BLaER1 treated with 17β-estradiol and CSF1 and Interleukin-3, amounts not matched to agents 10 nM and 100 nM (cell line): ENCODE results near the gene ZNF175.

Experiments used
- H3K27ac ChIP-seq, 11 experiments: shearing (Covaris generic); formaldehyde crosslinking; 2 replicates each; pipeline ENCODE4 v1.8.1; 2022
- H3K27me3 ChIP-seq, 11 experiments: shearing (Covaris generic); formaldehyde crosslinking; 2 replicates each; pipeline ENCODE4 v1.8.1; 2022
- H3K36me3 ChIP-seq, 11 experiments: shearing (Covaris generic); formaldehyde crosslinking; 2 replicates each; pipeline ENCODE4 v1.8.1; 2022
- H3K4me1 ChIP-seq, 10 experiments: shearing (Covaris generic); formaldehyde crosslinking; 2 replicates each; pipeline ENCODE4 v1.8.1; 2022
- H3K4me2 ChIP-seq, 11 experiments: shearing (Covaris generic); formaldehyde crosslinking; 2 replicates each; pipeline ENCODE4 v1.8.1; 2022
- H3K4me3 ChIP-seq, 10 experiments: shearing (Covaris generic); formaldehyde crosslinking; 2 replicates each; pipeline ENCODE4 v1.8.1; 2022
- H3K9ac ChIP-seq, 11 experiments: shearing (Covaris generic); formaldehyde crosslinking; 2 replicates each; pipeline ENCODE4 v1.8.1; 2022
- H3K9me3 ChIP-seq, 11 experiments: shearing (Covaris generic); formaldehyde crosslinking; replicated peaks in 1 of 11; 2 replicates each; pipeline ENCODE4 v1.8.1; 2022
- H4K20me1 ChIP-seq, 11 experiments: shearing (Covaris generic); formaldehyde crosslinking; 2 replicates each; pipeline ENCODE4 v1.8.1; 2022
- Cebpa-rat ChIP-seq, 11 experiments: shearing (Covaris generic); IDR thresholded peaks; 2 replicates each; pipeline ENCODE4 v1.8.1; 2022

Gene ZNF175

GRCh38 chr19:51589511-51589910, 18.4 kb downstream of the ZNF175 start:
- no peak overlapping the region for H3K9ac ChIP-seq
- no peak for TF ChIP-seq Cebpa-rat (IDR thresholded peaks at IDR 0.05)
- no peaks in the 10 kb centered on the region for H4K20me1 ChIP-seq

GRCh38 chr19:51590441-51590840, 19.4 kb downstream of the ZNF175 start:
- H3K9me3 ChIP-seq = peaks cover 31 to 41% (median 36%) of the 10 kb centered on the region in 11 experiments
- H3K9ac ChIP-seq = no peak overlapping the region
- H3K36me3 ChIP-seq = peaks cover 26 to 37% (median 31%) of the 10 kb centered on the region in 11 experiments
- no peaks in the 10 kb centered on the region for H3K27me3 ChIP-seq
- H3K4me1 ChIP-seq = peaks cover 13 to 26% (median 20%) of the 10 kb centered on the region in 10 experiments
- TF ChIP-seq Cebpa-rat (IDR thresholded peaks at IDR 0.05) = no peak
- H3K27ac ChIP-seq = no peak overlapping the region
- no peak overlapping the region for H3K4me3 ChIP-seq
- H3K4me2 ChIP-seq = no peak overlapping the region
- no peaks in the 10 kb centered on the region for H4K20me1 ChIP-seq

More at GRCh38 chr19:51589511-51589910, 18.4 kb downstream of the ZNF175 start:
- H3K4me2 ChIP-seq = no peak overlapping the region
- no peaks in the 10 kb centered on the region for H3K27me3 ChIP-seq
- no peak overlapping the region for H3K27ac ChIP-seq
- peaks cover 35 to 47% (median 39%) of the 10 kb centered on the region in 11 experiments for H3K36me3 ChIP-seq
- H3K9me3 ChIP-seq = peaks cover 38 to 50% (median 46%) of the 10 kb centered on the region in 11 experiments
- peaks cover 9 to 17% (median 13%) of the 10 kb centered on the region in 10 experiments for H3K4me1 ChIP-seq
- no peak overlapping the region for H3K4me3 ChIP-seq

GRCh38 chr19:51592521-51592920, 21.4 kb downstream of the ZNF175 start:
- Histone ChIP-seq H4K20me1 (no peaks in the 10 kb centered on the region), H3K4me2 (0 out of 22 replicates have a peak overlapping the region, but pooled peaks of 1 of the 11 experiments have one; percentile 98), H3K27ac (no peak overlapping the region), H3K4me3 (no peak overlapping the region), H3K27me3 (no peaks in the 10 kb centered on the region), H3K9ac (no peak overlapping the region), H3K4me1 (peaks cover 13 to 30% (median 23%) of the 10 kb centered on the region in 10 experiments), H3K9me3 (peaks cover 11 to 20% (median 16%) of the 10 kb centered on the region in 11 experiments), H3K36me3 (peaks cover 5 to 17% (median 11%) of the 10 kb centered on the region in 11 experiments)
- no peak for TF ChIP-seq Cebpa-rat (IDR thresholded peaks at IDR 0.05)

DNA sequence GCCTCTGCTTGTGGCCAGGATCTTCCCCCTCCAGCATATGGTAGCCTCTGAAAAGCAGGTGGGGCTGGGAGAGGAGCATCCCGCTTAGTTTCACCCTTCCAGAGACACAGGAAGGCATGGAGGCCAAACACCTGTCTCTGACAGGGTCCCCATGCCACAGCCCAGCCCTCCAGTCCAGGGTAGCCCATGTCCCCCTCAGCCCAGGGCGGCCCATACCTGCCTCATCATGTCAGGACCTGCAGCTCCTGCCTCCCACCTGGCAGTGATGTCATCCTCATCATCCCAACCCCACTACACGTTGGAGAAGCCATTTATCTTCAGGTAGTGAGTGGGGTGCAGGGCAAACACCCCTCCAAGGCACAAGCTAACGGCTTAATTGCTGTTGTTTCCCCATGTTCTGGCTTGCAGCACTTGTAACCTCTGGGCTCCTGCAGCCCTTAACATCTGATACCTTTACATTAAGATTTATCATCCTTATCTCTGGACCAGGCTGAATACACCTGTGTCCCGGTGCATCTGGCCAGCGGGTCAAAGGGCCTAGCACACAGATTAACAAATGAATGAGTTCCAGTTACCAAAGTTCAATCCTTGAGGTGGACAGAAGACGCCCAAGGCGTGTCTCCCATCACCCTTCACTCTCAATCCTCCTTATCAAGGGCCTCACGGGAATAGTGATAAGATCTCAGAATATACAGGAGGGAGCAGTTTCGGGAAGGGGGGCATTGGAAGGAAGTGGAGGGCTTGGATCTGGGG, 22.2 kb downstream of the ZNF175 start:
- Histone ChIP-seq H3K4me3 (peak overlapping the region; percentile 58 to 75 (median 67)), H3K4me1 (peaks cover 13 to 30% (median 23%) of the 10 kb centered on the region in 10 experiments), H3K9me3 (peaks cover 4 to 12% (median 8%) of the 10 kb centered on the region in 11 experiments), H3K9ac (peak overlapping the region; percentile 48 to 75 (median 70); a peak in 19 of 22 replicates), H3K4me2 (peak overlapping the region; percentile 92 to 100 (median 98)), H3K36me3 (peaks cover 0 to 9% (median 3%) of the 10 kb centered on the region in 11 experiments; a peak in 9 of 22 replicates), H4K20me1 (no peaks in the 10 kb centered on the region), H3K27me3 (no peaks in the 10 kb centered on the region), H3K27ac (peak overlapping the region in 1 of 11 experiments; percentile 43; a peak in 2 of 22 replicates)
- no peak for TF ChIP-seq Cebpa-rat (IDR thresholded peaks at IDR 0.05)

DNA sequence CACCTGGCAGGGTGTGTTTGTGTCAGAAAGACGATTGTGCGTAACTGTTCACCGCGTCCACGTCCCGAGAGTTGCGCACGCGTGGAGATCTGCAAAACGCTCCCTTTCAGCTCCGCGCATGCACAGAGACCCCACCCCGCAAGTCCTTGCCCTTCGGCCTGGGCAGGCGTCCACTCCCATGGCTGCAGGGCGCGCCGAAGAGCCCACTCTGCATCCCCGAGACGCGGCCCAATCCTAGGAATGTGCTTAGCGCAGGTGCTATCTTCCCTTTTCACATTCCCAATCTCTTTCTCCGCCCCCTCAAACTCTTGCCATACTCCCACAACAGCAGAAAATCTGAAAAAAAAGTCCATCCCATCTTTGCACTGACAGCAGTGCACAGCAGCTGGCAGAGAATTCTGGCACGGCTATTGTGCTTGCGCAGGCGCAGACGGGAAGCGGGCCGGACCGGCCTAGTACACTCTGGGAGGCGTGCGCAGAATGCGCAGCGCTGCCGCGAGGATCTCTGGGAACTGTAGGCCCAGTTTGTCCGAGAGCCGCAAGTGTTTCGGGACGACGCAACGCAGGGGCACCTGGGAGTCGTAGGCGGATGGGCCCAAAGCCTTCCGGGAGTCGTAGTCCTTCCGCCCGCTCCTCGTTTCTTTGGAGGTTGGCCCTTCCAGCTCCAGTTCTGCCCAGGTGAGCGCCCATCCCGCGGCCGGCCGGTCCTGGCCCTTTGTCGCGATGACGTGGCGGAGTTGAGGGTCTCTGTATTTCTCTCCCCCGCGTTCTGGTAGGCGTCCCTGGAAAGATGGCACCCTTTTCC, 23.1 kb downstream of the ZNF175 start:
- Histone ChIP-seq H3K9me3 (peaks cover 9 to 12% (median 10%) of the 10 kb centered on the region in 11 experiments; a peak in 21 of 22 replicates), H3K4me1 (peaks cover 13 to 30% (median 23%) of the 10 kb centered on the region in 10 experiments), H3K4me2 (peak overlapping the region; percentile 92 to 100 (median 98)), H3K36me3 (0 out of 22 replicates have a peak, but pooled peaks cover 0 to under 1% (median 0%) of the 10 kb centered on the region in 11 experiments), H3K4me3 (peak overlapping the region; percentile 58 to 75 (median 67)), H3K27me3 (no peaks in the 10 kb centered on the region), H3K9ac (peak overlapping the region; percentile 48 to 75 (median 70); a peak in 21 of 22 replicates), H3K27ac (peak overlapping the region in 10 of 11 experiments; percentile 6 to 68 (median 44); a peak in 17 of 22 replicates), H4K20me1 (no peaks in the 10 kb centered on the region)
- TF ChIP-seq Cebpa-rat (IDR thresholded peaks at IDR 0.05) = no peak

DNA sequence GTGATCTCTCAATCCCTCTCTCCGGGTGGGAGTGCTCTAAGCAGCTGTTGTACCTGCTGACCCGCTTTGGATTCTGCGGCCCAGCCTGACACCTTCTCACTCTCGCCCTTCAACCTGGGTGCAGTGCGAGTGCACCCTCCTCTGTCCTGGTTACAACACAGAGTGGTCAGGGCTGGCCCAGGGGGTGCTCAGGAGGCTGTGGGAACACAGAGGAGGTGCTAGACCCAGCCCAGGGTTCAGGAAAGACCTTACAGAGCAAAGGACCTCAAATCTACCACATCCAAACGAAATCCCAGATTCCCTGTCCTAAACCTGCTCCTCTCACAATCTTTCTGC, 23.7 kb downstream of the ZNF175 start:
- TF ChIP-seq Cebpa-rat (IDR thresholded peaks at IDR 0.05) = no peak
- Histone ChIP-seq H3K27me3 (no peaks in the 10 kb centered on the region), H3K36me3 (no peaks in the 10 kb centered on the region), H4K20me1 (no peaks in the 10 kb centered on the region), H3K4me1 (peaks cover 13 to 30% (median 23%) of the 10 kb centered on the region in 10 experiments), H3K9me3 (peaks cover 10 to 15% (median 11%) of the 10 kb centered on the region in 11 experiments; a peak in 21 of 22 replicates), H3K27ac (peak overlapping the region in 10 of 11 experiments; percentile 6 to 68 (median 44); a peak in 17 of 22 replicates), H3K4me3 (peak overlapping the region; percentile 58 to 75 (median 67)), H3K9ac (peak overlapping the region; percentile 17 to 75 (median 64); a peak in 16 of 22 replicates), H3K4me2 (peak overlapping the region; percentile 92 to 100 (median 98))

DNA sequence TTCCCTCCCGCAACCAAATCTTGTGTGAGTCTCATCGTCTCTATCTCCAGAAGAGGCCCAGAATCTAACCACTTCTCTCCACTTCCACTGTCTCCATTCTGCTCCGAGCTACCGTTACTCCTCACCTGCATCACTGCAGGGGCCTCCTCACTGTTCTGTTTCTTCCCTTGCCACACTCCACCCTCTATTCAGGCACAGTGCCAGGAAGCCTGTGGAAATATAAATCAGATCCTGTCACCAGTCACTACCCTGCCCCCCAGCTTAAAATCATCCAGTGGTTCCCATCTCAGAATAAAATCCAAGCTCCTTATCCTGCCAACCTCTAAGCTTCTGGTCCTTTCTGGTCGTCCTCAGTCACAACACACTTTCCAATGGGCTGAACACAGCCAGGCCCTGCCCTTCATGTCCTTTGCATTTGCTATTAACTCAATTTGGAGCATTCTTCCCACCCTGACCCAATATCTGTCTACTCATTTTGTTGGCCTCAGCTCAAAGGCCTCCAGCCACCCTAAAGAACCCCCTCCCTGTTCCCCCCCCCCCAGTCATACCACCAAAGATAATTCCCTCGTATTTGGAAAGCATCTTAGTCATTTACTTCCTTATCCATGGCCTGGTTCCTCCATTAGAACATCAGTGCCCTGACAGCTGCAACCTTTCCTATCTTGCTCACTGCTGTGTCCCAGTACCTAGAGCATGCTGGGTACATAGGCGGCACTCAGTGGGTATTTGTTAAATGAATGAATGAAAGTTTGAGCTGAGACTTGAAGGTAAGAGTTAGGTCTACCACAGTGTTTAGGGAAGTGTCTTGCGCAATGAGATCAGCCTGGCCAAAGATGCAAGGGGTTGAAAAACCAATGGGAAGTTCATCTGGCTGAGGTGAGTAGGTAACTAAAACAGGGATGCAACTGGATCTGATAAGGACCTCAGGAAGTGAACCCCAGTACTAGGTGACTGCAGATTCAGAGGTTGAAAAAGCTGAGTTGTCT, 24.4 kb downstream of the ZNF175 start:
- no peaks in the 10 kb centered on the region for H4K20me1 ChIP-seq
- peak; percentile 39 to 85 (median 71); a peak in 15 of 22 replicates for TF ChIP-seq Cebpa-rat (IDR thresholded peaks at IDR 0.05)
- H3K27ac ChIP-seq = peak overlapping the region in 2 of 11 experiments; percentile 6 to 54; a peak in 1 of 22 replicates
- peaks cover 13 to 30% (median 23%) of the 10 kb centered on the region in 10 experiments for H3K4me1 ChIP-seq
- peak overlapping the region in 10 of 11 experiments; percentile 93 to 100 (median 98); a peak in 18 of 22 replicates for H3K4me2 ChIP-seq
- H3K36me3 ChIP-seq = no peaks in the 10 kb centered on the region
- H3K9me3 ChIP-seq = peaks cover 10 to 15% (median 11%) of the 10 kb centered on the region in 11 experiments; a peak in 21 of 22 replicates
- no peaks in the 10 kb centered on the region for H3K27me3 ChIP-seq
- H3K4me3 ChIP-seq = peak overlapping the region in 1 of 10 experiments; percentile 58; a peak in 3 of 20 replicates
- no peak overlapping the region for H3K9ac ChIP-seq
